Fibroblast of villous mesenchyme (primary cell): ENCODE results near the gene EHBP1L1. TPM values are rescaled to one million over a fixed set of nuclear protein-coding genes. Genes with fewer than 3 reads are reported as not detected.

Experiments
- DNase-seq: peaks from one replicate; pipeline ENCODE4 v3.0.0-alpha.2; 2010; ENCODE audit warnings: low read depth
- H3K4me3 ChIP-seq: 2 replicates; pipeline ENCODE4 v1.5.1; 2011; ENCODE audit warnings: low read depth, mild to moderate bottlenecking, low read length
- total RNA-seq: library from RNA; depleted of rRNA; stranded (reverse); fragments of >200 nt; gene quantifications from 2 replicates; pipeline ENCODE4 v1.2.3, GENCODE V29; 2012
- TF ChIP-seq, protein P1 (sequence below): IDR thresholded peaks from 2 replicates; pipeline ENCODE4 v1.5.1; 2012; ENCODE audit warnings: low read depth, mild to moderate bottlenecking, low read length; ENCODE audit not compliant: insufficient read depth

The EHBP1L1 gene
- total RNA-seq, 1 donor, result 33.7 TPM

DNA sequence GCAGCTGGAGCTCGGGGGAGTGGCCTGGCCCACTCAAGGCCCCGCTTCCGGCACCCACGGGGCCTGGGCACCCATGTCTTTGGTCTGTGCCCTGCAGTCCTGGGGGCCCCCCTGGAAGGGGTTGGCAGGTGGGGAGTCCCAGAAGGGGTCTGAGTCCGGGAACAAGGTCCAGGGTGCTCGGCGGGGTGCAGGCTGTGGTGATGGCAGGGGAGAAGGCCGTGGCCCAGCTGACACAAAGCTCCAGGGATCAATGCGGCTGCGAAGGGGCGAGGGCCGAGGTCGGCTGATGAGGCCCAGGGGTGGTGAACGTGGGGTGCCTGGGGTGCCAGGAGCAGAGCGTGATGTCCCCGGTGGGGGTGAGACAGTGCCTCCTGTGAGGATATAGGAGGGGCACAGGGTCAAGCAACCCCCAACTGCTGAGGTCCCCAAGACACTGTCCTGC, 22.4 kb downstream of the EHBP1L1 start:
- no peak for DNase-seq
- TF ChIP-seq, protein P1, sequence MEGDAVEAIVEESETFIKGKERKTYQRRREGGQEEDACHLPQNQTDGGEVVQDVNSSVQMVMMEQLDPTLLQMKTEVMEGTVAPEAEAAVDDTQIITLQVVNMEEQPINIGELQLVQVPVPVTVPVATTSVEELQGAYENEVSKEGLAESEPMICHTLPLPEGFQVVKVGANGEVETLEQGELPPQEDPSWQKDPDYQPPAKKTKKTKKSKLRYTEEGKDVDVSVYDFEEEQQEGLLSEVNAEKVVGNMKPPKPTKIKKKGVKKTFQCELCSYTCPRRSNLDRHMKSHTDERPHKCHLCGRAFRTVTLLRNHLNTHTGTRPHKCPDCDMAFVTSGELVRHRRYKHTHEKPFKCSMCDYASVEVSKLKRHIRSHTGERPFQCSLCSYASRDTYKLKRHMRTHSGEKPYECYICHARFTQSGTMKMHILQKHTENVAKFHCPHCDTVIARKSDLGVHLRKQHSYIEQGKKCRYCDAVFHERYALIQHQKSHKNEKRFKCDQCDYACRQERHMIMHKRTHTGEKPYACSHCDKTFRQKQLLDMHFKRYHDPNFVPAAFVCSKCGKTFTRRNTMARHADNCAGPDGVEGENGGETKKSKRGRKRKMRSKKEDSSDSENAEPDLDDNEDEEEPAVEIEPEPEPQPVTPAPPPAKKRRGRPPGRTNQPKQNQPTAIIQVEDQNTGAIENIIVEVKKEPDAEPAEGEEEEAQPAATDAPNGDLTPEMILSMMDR, result no peak
- no peak overlapping the region for H3K4me3 ChIP-seq

DNA sequence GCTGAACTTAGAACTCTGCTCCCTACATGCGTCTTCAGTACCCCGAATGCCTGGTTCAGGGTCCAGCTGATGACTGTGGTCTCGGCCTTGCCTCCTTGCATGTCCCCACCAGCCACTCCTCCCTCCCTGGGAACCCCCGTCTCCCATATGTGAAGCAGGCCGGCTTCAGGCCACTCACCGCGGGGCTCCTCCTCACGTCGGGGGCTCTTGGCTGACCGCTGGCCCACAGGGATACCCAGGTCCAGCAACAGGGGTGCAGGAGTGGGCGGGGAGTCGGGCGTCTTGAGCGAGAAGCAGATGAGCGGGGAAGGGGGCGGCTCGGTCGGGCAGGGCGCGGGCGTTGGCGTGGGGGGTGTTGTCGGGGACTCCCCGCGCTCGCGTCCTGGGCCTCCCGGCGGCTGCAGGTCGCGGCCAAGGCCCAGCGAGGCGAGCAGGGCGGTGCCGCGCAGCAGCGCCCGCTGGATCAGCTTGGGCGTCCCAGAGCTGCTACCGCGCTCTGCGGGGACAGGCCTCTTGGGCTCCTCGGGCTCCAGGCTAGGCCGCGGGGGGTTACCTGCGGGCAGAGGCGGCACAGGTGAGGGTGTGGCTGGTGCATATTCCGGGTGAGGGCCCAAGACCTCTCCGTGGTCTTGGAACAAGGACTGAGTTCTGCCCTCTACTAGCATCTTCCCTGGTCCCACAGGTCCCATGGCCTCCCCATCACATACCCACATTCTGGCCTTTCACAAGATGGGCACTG, 23.5 kb downstream of the EHBP1L1 start:
- H3K4me3 ChIP-seq, result no peak overlapping the region
- TF ChIP-seq, protein P1, result no peak
- DNase-seq, result no peak

DNA sequence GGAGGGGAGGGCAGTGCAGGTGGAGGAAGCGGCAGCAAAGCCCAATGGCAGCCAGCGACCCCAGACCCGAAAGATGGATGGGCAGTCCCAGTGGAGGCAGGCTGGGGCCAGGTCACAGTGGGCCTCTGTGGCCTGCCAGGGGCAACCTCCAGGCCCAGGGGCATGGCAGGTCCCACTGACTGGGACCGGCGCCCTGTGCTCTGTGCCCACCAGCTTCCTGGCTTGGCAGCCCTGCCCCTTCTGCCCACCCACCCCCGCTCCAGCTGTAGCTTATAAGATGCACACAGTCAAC, 24.0 kb downstream of the EHBP1L1 start:
- TF ChIP-seq, protein P1, result no peak
- no peak for DNase-seq
- H3K4me3 ChIP-seq, result no peak overlapping the region

DNA sequence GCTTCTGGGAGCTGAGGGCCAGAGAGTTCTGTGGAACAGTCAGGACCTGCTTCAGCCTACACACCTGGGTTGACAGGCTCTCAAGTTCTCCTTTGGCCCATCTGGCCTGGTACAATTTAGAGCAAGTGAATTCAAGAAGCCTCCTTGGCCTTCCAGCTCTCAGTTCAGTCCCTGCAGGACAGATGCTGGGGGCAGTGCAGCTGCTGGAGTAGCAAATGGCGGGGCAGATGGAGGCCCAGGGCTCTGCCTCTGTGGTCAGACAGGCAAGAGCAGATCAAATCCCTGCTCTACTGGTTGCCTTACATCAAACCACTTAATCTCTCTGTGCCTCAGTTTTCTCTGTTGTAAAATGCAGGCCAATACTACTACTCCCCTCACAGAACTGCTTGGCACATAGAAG, 28.4 kb downstream of the EHBP1L1 start:
- DNase-seq, result no peak
- TF ChIP-seq, protein P1, result no peak
- H3K4me3 ChIP-seq, result no peak overlapping the region

DNA sequence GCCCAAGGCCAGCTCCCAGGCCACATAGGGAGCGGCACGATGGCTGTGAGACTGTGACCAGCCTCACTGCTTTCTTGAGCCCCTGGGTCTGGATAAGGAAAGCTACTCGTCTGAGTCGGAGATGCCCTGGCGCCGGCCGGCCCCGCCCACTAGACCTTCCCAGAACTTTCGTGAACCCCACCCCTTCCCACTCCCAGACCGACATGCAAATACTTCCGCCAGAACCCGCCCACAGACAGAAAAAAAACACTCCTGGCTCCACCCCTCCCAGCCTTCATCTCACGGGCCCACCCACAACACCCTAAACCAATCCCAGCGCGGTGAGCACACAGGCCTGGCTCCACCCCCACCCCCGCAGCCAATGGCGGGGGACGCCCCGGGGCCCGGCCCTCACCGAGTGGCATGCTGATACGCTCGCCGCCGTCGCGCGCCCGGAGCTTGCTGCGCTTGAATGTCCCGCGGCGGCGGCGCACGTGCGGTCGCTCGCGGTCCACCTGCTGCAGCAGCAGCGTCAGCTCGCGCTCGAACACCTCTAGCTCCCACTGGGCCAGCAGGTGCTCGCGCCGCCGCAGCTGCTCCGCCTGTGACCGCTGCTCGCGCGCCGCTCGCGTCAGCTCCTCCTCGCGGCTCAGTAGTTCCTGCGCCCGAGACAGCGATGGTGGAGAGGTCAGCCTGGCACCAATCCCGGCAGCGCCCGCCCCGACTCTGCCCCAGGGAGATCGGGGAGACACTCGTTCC, 31.2 kb downstream of the EHBP1L1 start:
- TF ChIP-seq, protein P1, result no peak
- DNase-seq, result peak; percentile 98
- H3K4me3 ChIP-seq, result peak overlapping the region; percentile 34

DNA sequence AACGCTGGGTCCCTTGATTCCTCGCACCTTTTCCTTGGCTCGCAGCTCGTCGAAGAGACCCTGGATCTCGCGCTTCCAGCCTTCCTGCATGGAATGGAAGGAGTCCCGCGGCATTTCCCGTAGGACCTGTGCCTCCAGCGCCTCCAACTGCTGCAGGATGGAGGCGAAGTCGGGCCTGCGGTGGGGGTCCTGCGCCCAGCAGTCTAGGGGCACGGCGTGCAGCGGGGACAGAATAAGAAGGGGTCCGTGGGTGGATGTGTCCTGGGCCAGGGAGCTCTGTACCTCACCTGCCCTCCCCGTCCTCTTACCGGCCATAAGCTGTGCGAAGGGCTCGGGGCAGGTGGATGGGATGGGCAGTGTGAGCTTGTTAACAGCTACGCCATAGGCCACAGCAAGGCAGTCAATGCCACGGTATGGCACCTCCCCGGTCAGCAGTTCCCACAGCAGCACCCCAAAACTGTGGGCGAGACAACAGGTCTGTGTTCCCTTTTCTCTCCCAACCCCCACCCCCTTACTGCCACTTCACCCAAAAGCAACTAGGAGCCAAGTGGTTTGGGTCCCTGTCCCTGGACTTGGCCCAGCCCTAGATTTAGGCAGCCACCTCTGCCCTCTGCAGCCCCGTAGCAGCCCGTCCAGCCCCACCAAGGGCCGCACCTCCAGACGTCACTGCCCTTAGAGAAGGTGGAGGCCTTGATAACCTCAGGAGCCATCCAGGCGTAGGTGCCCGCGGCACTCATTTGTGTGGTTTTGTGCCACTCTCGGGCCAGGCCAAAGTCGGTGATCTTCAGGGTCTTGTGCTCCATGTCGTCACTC, 32.0 kb downstream of the EHBP1L1 start:
- TF ChIP-seq, protein P1, result no peak
- H3K4me3 ChIP-seq, result peak overlapping the region; percentile 34
- DNase-seq, result no peak
